SK-N-SH treated with all-trans-retinoic acid at 6 μM for 48 hours (cell line): ENCODE data around the gene CENPO.

ENCODE experiments used
- ATAC-seq: fragments of 200-7000 bp; cut with Tn5 transposase; 3 replicates; pipeline ENCODE4 v1.9.1; 2020; ENCODE audit warnings: mild to moderate bottlenecking, moderate library complexity
- ARNTL ChIP-seq: fragments of 450-650 bp; formaldehyde crosslinking; IDR thresholded peaks from 2 replicates; pipeline ENCODE4 v1.5.0; 2020; ENCODE audit warnings: low read depth, mild to moderate bottlenecking, moderate library complexity, borderline replicate concordance
- BACH2 ChIP-seq: fragments of 250-450 bp; sonication (Bioruptor Pico); IDR thresholded peaks from 2 replicates; pipeline ENCODE4 v1.9.0; 2021; ENCODE audit warnings: mild to moderate bottlenecking, borderline replicate concordance
- CSDC2 ChIP-seq: fragments of 250-450 bp; sonication (Bioruptor Pico); IDR thresholded peaks from 2 replicates; pipeline ENCODE4 v1.5.0; 2020; ENCODE audit warnings: mild to moderate bottlenecking, moderate library complexity
- CSRNP3 ChIP-seq: fragments of 250-450 bp; sonication (Bioruptor Pico); IDR thresholded peaks from 2 replicates; pipeline ENCODE4 v1.5.1; 2021; ENCODE audit warnings: mild to moderate bottlenecking, moderate library complexity
- ESRRG ChIP-seq: fragments of 250-450 bp; sonication (Bioruptor Pico); IDR thresholded peaks from 2 replicates; pipeline ENCODE4 v1.6.1; 2021; ENCODE audit warnings: mild to moderate bottlenecking
- GLIS3 ChIP-seq: fragments of 250-450 bp; sonication (Bioruptor Pico); IDR thresholded peaks from 2 replicates; pipeline ENCODE4 v1.5.0; 2020; ENCODE audit warnings: mild to moderate bottlenecking, moderate library complexity
- ISL1 ChIP-seq: fragments of 250-450 bp; sonication (Bioruptor Pico); IDR thresholded peaks from 2 replicates; pipeline ENCODE4 v2.1.2; 2022; ENCODE audit warnings: mild to moderate bottlenecking, moderate library complexity
- OSR1 ChIP-seq: fragments of 250-450 bp; sonication (Bioruptor Pico); IDR thresholded peaks from 2 replicates; pipeline ENCODE4 v1.8.0; 2022; ENCODE audit warnings: moderate library complexity, mild to moderate bottlenecking, inconsistent platforms
- PATZ1 ChIP-seq: fragments of 250-450 bp; sonication (Bioruptor Pico); IDR thresholded peaks from 2 replicates; pipeline ENCODE4 v1.8.0; 2020; ENCODE audit warnings: mild to moderate bottlenecking, moderate library complexity, borderline replicate concordance
- POU6F1 ChIP-seq: fragments of 250-450 bp; sonication (Bioruptor Pico); IDR thresholded peaks from 2 replicates; pipeline ENCODE4 v1.8.0; 2021; ENCODE audit warnings: low read depth, mild to moderate bottlenecking, moderate library complexity, borderline replicate concordance
- PPARA ChIP-seq: fragments of 250-450 bp; sonication (Bioruptor Pico); IDR thresholded peaks from 2 replicates; pipeline ENCODE4 v1.5.0; 2020; ENCODE audit warnings: mild to moderate bottlenecking, borderline replicate concordance
- RARB ChIP-seq: fragments of 250-450 bp; sonication (Bioruptor Pico); IDR thresholded peaks from 2 replicates; pipeline ENCODE4 v1.8.0; 2021; ENCODE audit warnings: mild to moderate bottlenecking, moderate library complexity
- SNAI2 ChIP-seq: fragments of 250-450 bp; sonication (Bioruptor Pico); IDR thresholded peaks from 2 replicates; pipeline ENCODE4 v1.5.0; 2020; ENCODE audit warnings: mild to moderate bottlenecking, moderate library complexity
- TCF4 ChIP-seq: fragments of 250-450 bp; sonication (Bioruptor Pico); IDR thresholded peaks from 2 replicates; pipeline ENCODE4 v1.8.0; 2021; ENCODE audit warnings: mild to moderate bottlenecking, moderate library complexity, borderline replicate concordance
- TOX ChIP-seq: fragments of 250-450 bp; sonication (Bioruptor Pico); IDR thresholded peaks from 2 replicates; pipeline ENCODE4 v1.8.0; 2021; ENCODE audit warnings: mild to moderate bottlenecking, moderate library complexity, borderline replicate concordance
- TSHZ2 ChIP-seq: fragments of 250-450 bp; sonication (Bioruptor Pico); IDR thresholded peaks from 2 replicates; pipeline ENCODE4 v1.5.0; 2020; ENCODE audit warnings: mild to moderate bottlenecking, moderate library complexity
- ZC3H10 ChIP-seq: fragments of 250-450 bp; sonication (Bioruptor Pico); IDR thresholded peaks from 2 replicates; pipeline ENCODE4 v1.5.1; 2021; ENCODE audit warnings: mild to moderate bottlenecking, moderate library complexity
- ZFP3 ChIP-seq: fragments of 250-450 bp; sonication (Bioruptor Pico); IDR thresholded peaks from 2 replicates; pipeline ENCODE4 v1.5.0; 2020; ENCODE audit warnings: mild to moderate bottlenecking, moderate library complexity
- ZFP30 ChIP-seq: fragments of 450-650 bp; formaldehyde crosslinking; IDR thresholded peaks from 2 replicates; pipeline ENCODE4 v1.5.0; 2022; ENCODE audit warnings: mild to moderate bottlenecking, moderate library complexity
- ZNF565 ChIP-seq: fragments of 450-650 bp; formaldehyde crosslinking; conservative IDR thresholded peaks from 2 replicates; pipeline ENCODE4 v1.5.0; 2020; ENCODE audit warnings: low read depth, mild to moderate bottlenecking, moderate library complexity
- ZNF70 ChIP-seq: fragments of 450-650 bp; formaldehyde crosslinking; IDR thresholded peaks from 2 replicates; pipeline ENCODE4 v1.5.0; 2020; ENCODE audit warnings: mild to moderate bottlenecking, moderate library complexity
- ZNF8 ChIP-seq: fragments of 450-650 bp; formaldehyde crosslinking; IDR thresholded peaks from 2 replicates; pipeline ENCODE4 v1.5.0; 2020; ENCODE audit warnings: mild to moderate bottlenecking, moderate library complexity

The CENPO gene

GRCh38 chr2:24766609-24767008, 26.6 kb upstream of the CENPO start:
- TF ChIP-seq CSDC2 (CRISPR knock-in tag) (no peak), ESRRG (CRISPR knock-in tag) (no peak), TCF4 (no peak), SNAI2 (CRISPR knock-in tag) (no peak), PPARA (CRISPR knock-in tag) (no peak), PATZ1 (CRISPR knock-in tag) (no peak), POU6F1 (CRISPR knock-in tag) (no peak), BACH2 (CRISPR knock-in tag) (no peak), ZFP3 (CRISPR knock-in tag) (no peak), ISL1 (CRISPR knock-in tag) (no peak), TSHZ2 (CRISPR knock-in tag) (no peak), GLIS3 (CRISPR knock-in tag) (no peak), OSR1 (CRISPR knock-in tag) (no peak), ARNTL (CRISPR knock-in tag) (no peak), ZNF8 (no peak), TOX (CRISPR knock-in tag) (no peak), ZNF565 (CRISPR knock-in tag) (no peak), ZFP30 (CRISPR knock-in tag) (no peak), ZC3H10 (no peak), RARB (CRISPR knock-in tag) (no peak)
- ATAC-seq, result no peak

GRCh38 chr2:24768013-24768412, 25.2 kb upstream of the CENPO start:
- TF ChIP-seq ISL1 (CRISPR knock-in tag) (no peak), CSDC2 (CRISPR knock-in tag) (no peak), ZFP3 (CRISPR knock-in tag) (no peak), TOX (CRISPR knock-in tag) (no peak), ZNF70 (CRISPR knock-in tag) (no peak), ZFP30 (CRISPR knock-in tag) (no peak), ARNTL (CRISPR knock-in tag) (no peak), ZNF565 (CRISPR knock-in tag) (no peak), OSR1 (CRISPR knock-in tag) (no peak), ZNF8 (no peak), POU6F1 (CRISPR knock-in tag) (no peak)
- ATAC-seq, result no peak

GRCh38 chr2:24768601-24769000, 24.6 kb upstream of the CENPO start:
- ATAC-seq, result no peak
- TF ChIP-seq RARB (CRISPR knock-in tag) (no peak), TSHZ2 (CRISPR knock-in tag) (no peak), PATZ1 (CRISPR knock-in tag) (no peak), TCF4 (no peak), ESRRG (CRISPR knock-in tag) (no peak), CSRNP3 (CRISPR knock-in tag) (no peak), ZC3H10 (no peak), CSDC2 (CRISPR knock-in tag) (no peak), BACH2 (CRISPR knock-in tag) (no peak), ARNTL (CRISPR knock-in tag) (no peak), PPARA (CRISPR knock-in tag) (no peak), TOX (CRISPR knock-in tag) (no peak), OSR1 (CRISPR knock-in tag) (no peak), ZNF70 (CRISPR knock-in tag) (no peak)
